Measurements from ENCODE around the gene MTMR12.

MTMR12 gene

GRCh38 chr5:32233696-32234447 lies 78.9 kb downstream of the MTMR12 start:
- no peak for TF ChIP-seq FOXM1 (IDR thresholded peaks at IDR 0.05; ENCODE audit: borderline replicate concordance, low read depth)
- TF ChIP-seq, protein P1, sequence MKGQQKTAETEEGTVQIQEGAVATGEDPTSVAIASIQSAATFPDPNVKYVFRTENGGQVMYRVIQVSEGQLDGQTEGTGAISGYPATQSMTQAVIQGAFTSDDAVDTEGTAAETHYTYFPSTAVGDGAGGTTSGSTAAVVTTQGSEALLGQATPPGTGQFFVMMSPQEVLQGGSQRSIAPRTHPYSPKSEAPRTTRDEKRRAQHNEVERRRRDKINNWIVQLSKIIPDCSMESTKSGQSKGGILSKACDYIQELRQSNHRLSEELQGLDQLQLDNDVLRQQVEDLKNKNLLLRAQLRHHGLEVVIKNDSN (IDR thresholded peaks at IDR 0.05): no peak
- no peak for TF ChIP-seq YY1 (IDR thresholded peaks at IDR 0.05; ENCODE audit: low read depth)
- no peak for TF ChIP-seq NFIC (IDR thresholded peaks at IDR 0.05)
- no peak for TF ChIP-seq TEAD4 (IDR thresholded peaks at IDR 0.05)
- no peak for TF ChIP-seq ZBTB7A (IDR thresholded peaks at IDR 0.05; ENCODE audit: low read depth)
- TF ChIP-seq EGR1 (IDR thresholded peaks at IDR 0.05): no peak

DNA sequence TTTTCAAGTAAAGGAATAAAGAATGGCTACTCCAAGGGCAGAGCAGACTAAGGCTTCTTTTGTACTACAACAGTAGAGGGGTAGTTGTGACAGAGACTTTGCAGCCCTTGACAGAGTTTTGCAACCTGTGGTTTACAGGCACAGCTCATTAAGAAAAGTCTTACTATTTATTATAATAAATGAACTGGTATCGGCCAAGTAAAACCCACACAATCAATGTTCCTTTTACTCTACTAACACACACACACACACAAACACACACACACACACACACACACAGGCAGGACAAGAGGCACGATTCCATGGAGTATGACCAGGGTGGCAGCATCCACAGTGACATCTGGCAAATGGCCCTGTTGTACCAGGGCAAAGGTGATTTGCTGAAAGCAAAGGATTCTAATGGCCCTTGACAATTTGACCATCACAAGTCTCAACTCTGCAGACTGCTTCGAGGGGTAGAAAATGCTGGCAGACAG lies 79.5 kb downstream of the MTMR12 start:
- TF ChIP-seq REST (IDR thresholded peaks at IDR 0.05; ENCODE audit: low read depth) (no peak), MAX (IDR thresholded peaks at IDR 0.05) (no peak), ZBTB7A (IDR thresholded peaks at IDR 0.05; ENCODE audit: low read depth) (no peak), TAF1 (IDR thresholded peaks at IDR 0.05; ENCODE audit: low read depth) (no peak), CEBPB (IDR thresholded peaks at IDR 0.05) (no peak), CREB1 (IDR thresholded peaks at IDR 0.05; ENCODE audit: low read depth) (no peak), NFIC (IDR thresholded peaks at IDR 0.05) (no peak), EP300 (IDR thresholded peaks at IDR 0.05; ENCODE audit: borderline replicate concordance) (no peak), YY1 (IDR thresholded peaks at IDR 0.05; ENCODE audit: low read depth) (no peak), TEAD4 (IDR thresholded peaks at IDR 0.05) (no peak), RAD21 (IDR thresholded peaks at IDR 0.05; ENCODE audit: low read depth) (no peak), FOXM1 (IDR thresholded peaks at IDR 0.05; ENCODE audit: borderline replicate concordance, low read depth) (no peak), TCF12 (IDR thresholded peaks at IDR 0.05; ENCODE audit: low read depth) (no peak), EGR1 (IDR thresholded peaks at IDR 0.05) (no peak)
- TF ChIP-seq, protein P1 (IDR thresholded peaks at IDR 0.05): no peak

- no peak for TF ChIP-seq TAF1 (IDR thresholded peaks at IDR 0.05; ENCODE audit: low read depth)
- TF ChIP-seq TCF12 (IDR thresholded peaks at IDR 0.05; ENCODE audit: low read depth): no peak
- TF ChIP-seq NFIC (IDR thresholded peaks at IDR 0.05): no peak
- no peak for TF ChIP-seq FOXM1 (IDR thresholded peaks at IDR 0.05; ENCODE audit: borderline replicate concordance, low read depth)
- peak; percentile 88 for TF ChIP-seq RAD21 (IDR thresholded peaks at IDR 0.05; ENCODE audit: low read depth)
- TF ChIP-seq REST (IDR thresholded peaks at IDR 0.05; ENCODE audit: low read depth): no peak
- TF ChIP-seq, protein P1 (IDR thresholded peaks at IDR 0.05): no peak
These were observed 80.1 kb downstream of the MTMR12 start for GRCh38 chr5:32232441-32233219.

- TF ChIP-seq YY1 (IDR thresholded peaks at IDR 0.05; ENCODE audit: low read depth) (no peak), TAF1 (IDR thresholded peaks at IDR 0.05; ENCODE audit: low read depth) (no peak), REST (IDR thresholded peaks at IDR 0.05; ENCODE audit: low read depth) (peak; percentile 54), CEBPB (IDR thresholded peaks at IDR 0.05) (no peak)
These were observed 80.8 kb downstream of the MTMR12 start for GRCh38 chr5:32231929-32232328.

All from Ishikawa (cell line).